Measurements from ENCODE around the gene NAALADL2.

NAALADL2 gene

GRCh38 chr3:175447521-175447920 lies 588.4 kb downstream of the NAALADL2 start:
- no peak for TF ChIP-seq REST (IDR thresholded peaks at IDR 0.05; ENCODE audit: low read depth)
- no peak for TF ChIP-seq YY1 (IDR thresholded peaks at IDR 0.05; ENCODE audit: low read depth)
- no peak for TF ChIP-seq ZBTB7A (IDR thresholded peaks at IDR 0.05; ENCODE audit: low read depth)
- TF ChIP-seq CEBPB (IDR thresholded peaks at IDR 0.05) = no peak
- no peak for TF ChIP-seq EP300 (IDR thresholded peaks at IDR 0.05; ENCODE audit: borderline replicate concordance)
- TF ChIP-seq TCF12 (IDR thresholded peaks at IDR 0.05; ENCODE audit: low read depth) = no peak
- TF ChIP-seq TAF1 (IDR thresholded peaks at IDR 0.05; ENCODE audit: low read depth) = no peak
- no peak for TF ChIP-seq NFIC (IDR thresholded peaks at IDR 0.05)
- no peak for TF ChIP-seq MAX (IDR thresholded peaks at IDR 0.05)
- TF ChIP-seq RAD21 (IDR thresholded peaks at IDR 0.05; ENCODE audit: low read depth) = no peak
- TF ChIP-seq CREB1 (IDR thresholded peaks at IDR 0.05; ENCODE audit: low read depth) = no peak
- no peak for TF ChIP-seq FOXM1 (IDR thresholded peaks at IDR 0.05; ENCODE audit: borderline replicate concordance, low read depth)
- no peak for TF ChIP-seq TEAD4 (IDR thresholded peaks at IDR 0.05)
- no peak for TF ChIP-seq EGR1 (IDR thresholded peaks at IDR 0.05)

DNA sequence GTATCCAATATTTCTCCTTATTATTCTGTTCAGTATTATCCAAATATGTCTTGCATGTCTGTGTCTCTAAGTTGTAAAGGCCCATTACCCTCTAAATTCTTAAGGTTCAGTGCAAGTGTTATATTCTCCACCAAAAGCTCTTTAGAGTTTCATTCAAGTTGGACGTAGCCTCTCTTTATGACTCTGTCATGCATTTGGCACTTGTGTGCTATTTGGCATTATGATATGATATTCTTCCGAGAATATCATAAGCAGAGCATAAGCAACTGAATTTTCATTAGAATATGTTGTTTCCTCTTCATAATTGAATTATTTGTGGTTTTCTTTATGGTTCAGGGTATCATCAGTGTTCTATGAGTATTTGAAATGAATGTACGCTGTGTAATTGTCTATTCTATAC lies 594.2 kb downstream of the NAALADL2 start:
- TF ChIP-seq YY1 (IDR thresholded peaks at IDR 0.05; ENCODE audit: low read depth) = no peak
- TF ChIP-seq FOXM1 (IDR thresholded peaks at IDR 0.05; ENCODE audit: borderline replicate concordance, low read depth) = no peak
- TF ChIP-seq NFIC (IDR thresholded peaks at IDR 0.05) = no peak
- no peak for TF ChIP-seq USF1 (IDR thresholded peaks at IDR 0.05)
- TF ChIP-seq EP300 (IDR thresholded peaks at IDR 0.05; ENCODE audit: borderline replicate concordance) = no peak
- TF ChIP-seq CEBPB (IDR thresholded peaks at IDR 0.05) = no peak
- no peak for TF ChIP-seq ZBTB7A (IDR thresholded peaks at IDR 0.05; ENCODE audit: low read depth)
- no peak for TF ChIP-seq TAF1 (IDR thresholded peaks at IDR 0.05; ENCODE audit: low read depth)
- no peak for TF ChIP-seq MAX (IDR thresholded peaks at IDR 0.05)
- TF ChIP-seq TCF12 (IDR thresholded peaks at IDR 0.05; ENCODE audit: low read depth) = no peak
- TF ChIP-seq REST (IDR thresholded peaks at IDR 0.05; ENCODE audit: low read depth) = no peak
- no peak for TF ChIP-seq CREB1 (IDR thresholded peaks at IDR 0.05; ENCODE audit: low read depth)
- no peak for TF ChIP-seq TEAD4 (IDR thresholded peaks at IDR 0.05)
- no peak for TF ChIP-seq RAD21 (IDR thresholded peaks at IDR 0.05; ENCODE audit: low read depth)
- no peak for TF ChIP-seq EGR1 (IDR thresholded peaks at IDR 0.05)

GRCh38 chr3:175456466-175456865 lies 597.3 kb downstream of the NAALADL2 start:
- TF ChIP-seq TAF1 (IDR thresholded peaks at IDR 0.05; ENCODE audit: low read depth) = no peak
- no peak for TF ChIP-seq TCF12 (IDR thresholded peaks at IDR 0.05; ENCODE audit: low read depth)
- no peak for TF ChIP-seq ZBTB7A (IDR thresholded peaks at IDR 0.05; ENCODE audit: low read depth)
- TF ChIP-seq CEBPB (IDR thresholded peaks at IDR 0.05) = no peak
- no peak for TF ChIP-seq EGR1 (IDR thresholded peaks at IDR 0.05)
- TF ChIP-seq MAX (IDR thresholded peaks at IDR 0.05) = no peak
- TF ChIP-seq RAD21 (IDR thresholded peaks at IDR 0.05; ENCODE audit: low read depth) = no peak
- TF ChIP-seq REST (IDR thresholded peaks at IDR 0.05; ENCODE audit: low read depth) = no peak
- no peak for TF ChIP-seq TEAD4 (IDR thresholded peaks at IDR 0.05)
- TF ChIP-seq EP300 (IDR thresholded peaks at IDR 0.05; ENCODE audit: borderline replicate concordance) = no peak
- TF ChIP-seq FOXM1 (IDR thresholded peaks at IDR 0.05; ENCODE audit: borderline replicate concordance, low read depth) = no peak

GRCh38 chr3:175457301-175457700 lies 598.2 kb downstream of the NAALADL2 start:
- TF ChIP-seq REST (IDR thresholded peaks at IDR 0.05; ENCODE audit: low read depth) (no peak), FOXM1 (IDR thresholded peaks at IDR 0.05; ENCODE audit: borderline replicate concordance, low read depth) (no peak), TCF12 (IDR thresholded peaks at IDR 0.05; ENCODE audit: low read depth) (no peak), TAF1 (IDR thresholded peaks at IDR 0.05; ENCODE audit: low read depth) (no peak), RAD21 (IDR thresholded peaks at IDR 0.05; ENCODE audit: low read depth) (no peak), EP300 (IDR thresholded peaks at IDR 0.05; ENCODE audit: borderline replicate concordance) (no peak), TEAD4 (IDR thresholded peaks at IDR 0.05) (no peak), CREB1 (IDR thresholded peaks at IDR 0.05; ENCODE audit: low read depth) (no peak)
